IMR-90 (cell line): ENCODE measurements around the gene SEBOX. TPM values are rescaled to one million over a fixed set of nuclear protein-coding genes. Genes with fewer than 3 reads are reported as not detected.

Source experiments
- ATAC-seq: fragments of 200-7000 bp; cut with Tn5 transposase; 2 replicates; pipeline ENCODE4 v1.9.1; 2020; ENCODE audit warnings: low read depth, mild to moderate bottlenecking, moderate library complexity
- BruUV-seq: library from RNA; stranded (reverse); fragments of 400-500 nt; replicated peaks from 2 replicates; lab custom pipeline; 2021; lab: Mats Ljungman, UMichigan
- CTCF ChIA-PET: fragments of 300-600 bp; formaldehyde crosslinking; extraction: SDS; loops from one replicate; lab custom pipeline; 2021; ENCODE audit warnings: antibody characterized with exemption; lab: Yijun Ruan, JAX
- POLR2A ChIA-PET: fragments of 300-600 bp; sonication (Branson Sonifier 250); formaldehyde crosslinking; loops from one replicate; lab custom pipeline; 2022; ENCODE audit warnings: antibody characterized with exemption; ENCODE audit not compliant: unreplicated experiment; lab: Charles Lee
- DNase-seq: peaks from one replicate; pipeline ENCODE4 v3.0.0; 2013
- H2AFZ ChIP-seq: replicated peaks from 2 replicates; pipeline ENCODE3; 2013; ENCODE audit warnings: low read length, mild to moderate bottlenecking; ENCODE audit not compliant: poor library complexity
- H2AK5ac ChIP-seq: 2 replicates; pipeline ENCODE4 v1.6.1; 2013; ENCODE audit warnings: low read depth, low read length, inconsistent platforms
- H2AK9ac ChIP-seq: replicated peaks from 2 replicates; pipeline ENCODE3; 2013; ENCODE audit warnings: mild to moderate bottlenecking, low read depth, low read length, moderate library complexity; ENCODE audit not compliant: poor library complexity
- H2BK120ac ChIP-seq: 2 replicates; pipeline ENCODE4 v1.6.1; 2013; ENCODE audit warnings: low read depth, low read length, inconsistent platforms
- H2BK15ac ChIP-seq: 3 replicates; pipeline ENCODE4 v1.6.1; 2013; ENCODE audit warnings: low read depth, low read length, inconsistent platforms
- H2BK20ac ChIP-seq: 2 replicates; pipeline ENCODE4 v1.6.1; 2013; ENCODE audit warnings: low read depth, mild to moderate bottlenecking, inconsistent platforms, low read length, moderate library complexity
- H2BK5ac ChIP-seq: 2 replicates; pipeline ENCODE4 v1.6.1; 2013; ENCODE audit warnings: mild to moderate bottlenecking, low read depth, low read length, inconsistent platforms; ENCODE audit not compliant: poor library complexity, severe bottlenecking
- H3K14ac ChIP-seq: replicated peaks from 2 replicates; pipeline ENCODE4 v1.6.1; 2013; ENCODE audit warnings: low read depth, low read length, inconsistent platforms
- H3K18ac ChIP-seq: 2 replicates; pipeline ENCODE4 v1.6.1; 2013; ENCODE audit warnings: low read depth, low read length, control low read depth
- H3K23ac ChIP-seq: 2 replicates; pipeline ENCODE4 v1.6.1; 2013; ENCODE audit warnings: low read depth, low read length, inconsistent platforms
- H3K27ac ChIP-seq: 2 replicates; pipeline ENCODE4 v1.5.1; 2013; ENCODE audit warnings: mild to moderate bottlenecking, control low read depth, low read length; ENCODE audit not compliant: insufficient read depth
- H3K27me3 ChIP-seq: 2 replicates; pipeline ENCODE4 v1.6.1; 2013; ENCODE audit warnings: low read length; ENCODE audit not compliant: control insufficient read depth, insufficient read depth
- H3K36me3 ChIP-seq: 2 replicates; pipeline ENCODE4 v1.6.1; 2013; ENCODE audit warnings: low read length, mixed read lengths; ENCODE audit not compliant: control insufficient read depth, insufficient read depth
- H3K4ac ChIP-seq: 2 replicates; pipeline ENCODE4 v1.6.1; 2013; ENCODE audit warnings: low read depth, low read length, inconsistent platforms
- H3K4me1 ChIP-seq: 2 replicates; pipeline ENCODE4 v1.6.1; 2013; ENCODE audit warnings: low read length, mixed read lengths; ENCODE audit not compliant: control insufficient read depth, insufficient read depth
- H3K4me2 ChIP-seq: 2 replicates; pipeline ENCODE4 v1.6.1; 2013; ENCODE audit warnings: low read depth, mild to moderate bottlenecking, control low read depth, low read length, moderate library complexity
- H3K4me3 ChIP-seq: 2 replicates; pipeline ENCODE4 v1.5.1; 2013; ENCODE audit warnings: low read depth, mild to moderate bottlenecking, control low read depth, low read length, moderate library complexity; ENCODE audit not compliant: insufficient read depth
- H3K56ac ChIP-seq: 2 replicates; pipeline ENCODE4 v1.6.1; 2013; ENCODE audit warnings: low read length, inconsistent platforms; ENCODE audit not compliant: insufficient read depth; ENCODE audit errors: extremely low read depth
- H3K79me1 ChIP-seq, 2 experiments: 2 replicates each; pipeline ENCODE4 v1.6.1; 2013; ENCODE audit warnings: low read length in 2 of 2, inconsistent platforms in 1 of 2, low read depth in 1 of 2
- H3K9ac ChIP-seq: 2 replicates; pipeline ENCODE4 v1.6.1; 2013; ENCODE audit warnings: low read depth, low read length, control low read depth
- H3K9me1 ChIP-seq: 2 replicates; pipeline ENCODE4 v1.6.1; 2013; ENCODE audit warnings: low read length, inconsistent platforms; ENCODE audit not compliant: insufficient read depth
- H3K9me3 ChIP-seq: 2 replicates; pipeline ENCODE4 v1.6.1; 2013; ENCODE audit warnings: low read length; ENCODE audit not compliant: control insufficient read depth, insufficient read depth
- H4K20me1 ChIP-seq: 2 replicates; pipeline ENCODE4 v1.6.1; 2013; ENCODE audit warnings: low read length, inconsistent platforms; ENCODE audit not compliant: insufficient read depth
- H4K5ac ChIP-seq: 2 replicates; pipeline ENCODE4 v1.6.1; 2013; ENCODE audit warnings: mild to moderate bottlenecking, low read depth, low read length, control low read depth
- H4K8ac ChIP-seq, 2 experiments: 2 replicates each; pipeline ENCODE4 v1.6.1; 2013; ENCODE audit warnings: low read depth in 2 of 2, low read length in 2 of 2, control low read depth in 1 of 2, inconsistent platforms in 1 of 2
- H4K91ac ChIP-seq: 2 replicates; pipeline ENCODE4 v1.6.1; 2013; ENCODE audit warnings: low read depth, low read length, inconsistent platforms; ENCODE audit not compliant: insufficient read depth
- CEBPB ChIP-seq: IDR thresholded peaks from 2 replicates; pipeline ENCODE4 v1.6.1; 2012; ENCODE audit warnings: low read depth, low read length, improper control_type of control experiment
- CHD1 ChIP-seq: IDR thresholded peaks from 2 replicates; pipeline ENCODE4 v1.6.1; 2012; ENCODE audit warnings: low read depth, low read length, improper control_type of control experiment
- FOS ChIP-seq: fragments of 150-350 bp; IDR thresholded peaks from 2 replicates; pipeline ENCODE4 v1.6.1; 2016; ENCODE audit warnings: low read depth, low read length
- RCOR1 ChIP-seq: IDR thresholded peaks from 2 replicates; pipeline ENCODE4 v1.6.1; 2012; ENCODE audit warnings: mild to moderate bottlenecking, low read length, improper control_type of control experiment; ENCODE audit not compliant: insufficient replicate concordance
- SMC3 ChIP-seq: fragments of 150-350 bp; IDR thresholded peaks from 2 replicates; pipeline ENCODE4 v1.6.1; 2016; ENCODE audit warnings: low read depth, mild to moderate bottlenecking, antibody characterized with exemption, low read length, moderate library complexity
- WGBS, 2 experiments: methylation state at CpG; one replicate each; pipeline versions ENCODE4 v1.1.5 to v1.1.7; 2013; ENCODE audit warnings: missing lambda C conversion rate in 2 of 2; ENCODE audit not compliant: insufficient read length in 1 of 2; ENCODE audit errors: extremely low coverage in 2 of 2; 5-methylcytosine and 5-hydroxymethylcytosine counted together
- dilution Hi-C: fragments of 300-500 bp; cut with HindIII; formaldehyde crosslinking; loops from one replicate; pipeline ENCODE4 v1.14.3; 2018; ENCODE audit warnings: low sequenced_read_pairs; ENCODE audit not compliant: unreplicated experiment
- in situ Hi-C: fragments of 300-500 bp; cut with MboI; formaldehyde crosslinking; loops from 3 replicates; pipeline ENCODE4 v1.14.3; 2019; ENCODE audit warnings: low sequenced_read_pairs, inconsistent platforms, mixed read lengths
- intact Hi-C: fragments of 100-400 bp; cut with micrococcal nuclease; formaldehyde crosslinking; loops from 2 replicates; pipeline ENCODE4 v1.10.0; 2022
- polyA plus RNA-seq, 3 experiments: library from polyadenylated mRNA; depleted of rRNA; stranded (reverse); fragments of >200 nt; gene quantifications; 2 replicates each; pipeline ENCODE4 v1.2.3, GENCODE V29; 2012; ENCODE audit warnings: low replicate concordance in 1 of 3
- total RNA-seq: library from RNA; depleted of rRNA; stranded (reverse); fragments of >200 nt; gene quantifications from 2 replicates; pipeline ENCODE4 v1.2.3, GENCODE V29; 2012
- TF ChIP-seq, protein P1 (sequence below): fragments of 150-350 bp; IDR thresholded peaks from 2 replicates; pipeline ENCODE4 v1.6.1; 2016; ENCODE audit warnings: low read depth, mild to moderate bottlenecking, low read length, moderate library complexity, borderline replicate concordance
- TF ChIP-seq, protein P2 (sequence below): fragments of 150-350 bp; IDR thresholded peaks from 2 replicates; pipeline ENCODE4 v1.6.1; 2017; ENCODE audit warnings: mild to moderate bottlenecking, antibody characterized with exemption, low read length, low read depth

Gene SEBOX
- total and polyA plus RNA-seq, 2 of the 4 experiments (the other 2 are of a cell fraction) = not detected

DNA sequence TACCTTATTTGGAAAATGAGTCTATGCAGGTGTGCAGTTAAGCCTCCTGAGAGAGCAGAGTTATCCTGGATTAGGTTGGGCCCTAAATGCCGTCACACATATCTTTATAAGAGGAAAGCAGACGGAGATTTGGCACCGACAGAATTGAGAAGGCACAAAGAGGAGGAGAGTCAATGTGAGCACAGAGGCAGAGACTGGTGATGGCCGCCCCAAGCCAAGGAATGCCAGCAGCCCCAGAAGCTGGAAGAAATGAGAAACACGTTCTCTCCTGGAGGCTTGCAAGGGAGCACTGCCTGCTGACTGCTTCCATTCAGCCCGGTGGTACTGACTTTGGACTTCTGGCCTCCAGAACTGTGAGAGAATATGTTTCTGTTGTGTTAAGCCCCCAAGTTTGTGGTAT is 37.8 kb upstream of the SEBOX start:
- Histone ChIP-seq H2BK20ac (no peak overlapping the region), H3K56ac (no peak overlapping the region), H3K36me3 (peaks cover 13% of the 10 kb centered on the region), H3K23ac (no peak overlapping the region), H3K18ac (no peak overlapping the region), H3K9ac (no peak overlapping the region), H2BK15ac (no peak overlapping the region), H3K4me3 (no peak overlapping the region), H3K9me1 (peaks cover 27% of the 10 kb centered on the region), H2AK5ac (no peak overlapping the region), H3K4ac (no peak overlapping the region), H4K91ac (no peak overlapping the region), H3K14ac (no peak overlapping the region), H4K8ac (no peak overlapping the region), H3K79me1 (no peaks in the 10 kb centered on the region), H2BK5ac (no peak overlapping the region), H4K5ac (no peak overlapping the region), H2AFZ (no peak overlapping the region), H2AK9ac (no peak overlapping the region), H4K20me1 (no peaks in the 10 kb centered on the region), H3K27ac (no peak overlapping the region), H3K9me3 (no peaks in the 10 kb centered on the region), H3K4me1 (peaks cover 3% of the 10 kb centered on the region), H3K4me2 (no peak overlapping the region), H3K27me3 (no peaks in the 10 kb centered on the region), H2BK120ac (no peak overlapping the region)
- BruUV-seq = no TSS peak
- ATAC-seq (no peak), DNase-seq (no peak)
- 74% methylated on average over 3 of the region's 6 CpGs; no CpG with 5 or more reads in 1 of the 2 experiments for WGBS, 2 experiments
- TF ChIP-seq, protein P1, sequence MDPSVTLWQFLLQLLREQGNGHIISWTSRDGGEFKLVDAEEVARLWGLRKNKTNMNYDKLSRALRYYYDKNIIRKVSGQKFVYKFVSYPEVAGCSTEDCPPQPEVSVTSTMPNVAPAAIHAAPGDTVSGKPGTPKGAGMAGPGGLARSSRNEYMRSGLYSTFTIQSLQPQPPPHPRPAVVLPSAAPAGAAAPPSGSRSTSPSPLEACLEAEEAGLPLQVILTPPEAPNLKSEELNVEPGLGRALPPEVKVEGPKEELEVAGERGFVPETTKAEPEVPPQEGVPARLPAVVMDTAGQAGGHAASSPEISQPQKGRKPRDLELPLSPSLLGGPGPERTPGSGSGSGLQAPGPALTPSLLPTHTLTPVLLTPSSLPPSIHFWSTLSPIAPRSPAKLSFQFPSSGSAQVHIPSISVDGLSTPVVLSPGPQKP = no peak
- no peak for TF ChIP-seq FOS
- no peak for TF ChIP-seq CHD1
- no peak for TF ChIP-seq SMC3
- no peak for TF ChIP-seq CEBPB
- TF ChIP-seq, protein P2, sequence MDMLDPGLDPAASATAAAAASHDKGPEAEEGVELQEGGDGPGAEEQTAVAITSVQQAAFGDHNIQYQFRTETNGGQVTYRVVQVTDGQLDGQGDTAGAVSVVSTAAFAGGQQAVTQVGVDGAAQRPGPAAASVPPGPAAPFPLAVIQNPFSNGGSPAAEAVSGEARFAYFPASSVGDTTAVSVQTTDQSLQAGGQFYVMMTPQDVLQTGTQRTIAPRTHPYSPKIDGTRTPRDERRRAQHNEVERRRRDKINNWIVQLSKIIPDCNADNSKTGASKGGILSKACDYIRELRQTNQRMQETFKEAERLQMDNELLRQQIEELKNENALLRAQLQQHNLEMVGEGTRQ = no peak
- TF ChIP-seq RCOR1 = no peak
- dilution Hi-C loops = no loop called here
- POLR2A ChIA-PET = no interaction called here
- in situ Hi-C loops = no loop called here
- CTCF ChIA-PET = no interaction called here
- intact Hi-C loops = loop anchor here (10.0 kb wide), 1 partner anchor 142 kb away; no protein-coding TSS in a partner anchor
